Nephron progenitor cell (in vitro differentiated cells): ENCODE results near the gene ANK2.

Experiments used
- DNase-seq: peaks from one replicate; pipeline ENCODE4 v3.0.0; 2021
- H3K27ac Mint-ChIP-seq: 2 replicates; pipeline ENCODE4 v1.8.0; 2021; ENCODE audit warnings: mild to moderate bottlenecking, moderate library complexity, mixed read lengths
- H3K27me3 Mint-ChIP-seq: 2 replicates; pipeline ENCODE4 v1.8.0; 2021; ENCODE audit warnings: mild to moderate bottlenecking, low read depth, mixed read lengths; ENCODE audit not compliant: poor library complexity
- H3K36me3 Mint-ChIP-seq: 2 replicates; pipeline ENCODE4 v1.8.0; 2021; ENCODE audit warnings: low read depth, mixed read lengths
- H3K4me1 Mint-ChIP-seq: 2 replicates; pipeline ENCODE4 v1.8.0; 2021; ENCODE audit warnings: mixed read lengths
- H3K4me3 Mint-ChIP-seq: 2 replicates; pipeline ENCODE4 v1.8.0; 2021; ENCODE audit warnings: mild to moderate bottlenecking, moderate library complexity, mixed read lengths
- H3K9me3 Mint-ChIP-seq: 2 replicates; pipeline ENCODE4 v1.8.0; 2021; ENCODE audit warnings: mild to moderate bottlenecking, moderate library complexity, mixed read lengths
- CTCF ChIP-seq: fragments of 200-600 bp; sonication (generic); IDR thresholded peaks from 2 replicates; pipeline ENCODE4 v1.5.0; 2021; ENCODE audit warnings: antibody characterized with exemption

ANK2 gene

GRCh38 chr4:113094802-113095201 lies 45.3 kb downstream of the ANK2 start:
- TF ChIP-seq CTCF = peak; percentile 68
- Mint-ChIP-seq H3K9me3 (no peaks in the 10 kb centered on the region), H3K4me1 (no peaks in the 10 kb centered on the region), H3K27ac (no peak overlapping the region), H3K36me3 (no peaks in the 10 kb centered on the region), H3K4me3 (no peak overlapping the region), H3K27me3 (no peaks in the 10 kb centered on the region)
- no peak for DNase-seq

- H3K4me3 Mint-ChIP-seq = no peak overlapping the region
Measured at GRCh38 chr4:113101669-113102068, 52.2 kb downstream of the ANK2 start.

GRCh38 chr4:113103556-113103955 lies 54.1 kb downstream of the ANK2 start:
- Mint-ChIP-seq H3K9me3 (no peaks in the 10 kb centered on the region), H3K27me3 (peaks cover 5% of the 10 kb centered on the region), H3K27ac (no peak overlapping the region), H3K4me1 (peaks cover 30% of the 10 kb centered on the region), H3K36me3 (no peaks in the 10 kb centered on the region), H3K4me3 (no peak overlapping the region)
- no peak for DNase-seq
- no peak for TF ChIP-seq CTCF

More at GRCh38 chr4:113101669-113102068, 52.2 kb downstream of the ANK2 start:
- Mint-ChIP-seq H3K36me3 (no peaks in the 10 kb centered on the region), H3K9me3 (no peaks in the 10 kb centered on the region), H3K4me1 (peaks cover 18% of the 10 kb centered on the region), H3K27me3 (no peaks in the 10 kb centered on the region), H3K27ac (no peak overlapping the region)
- no peak for TF ChIP-seq CTCF
- no peak for DNase-seq

GRCh38 chr4:113106108-113106507 lies 56.7 kb downstream of the ANK2 start:
- H3K4me3 Mint-ChIP-seq = no peak overlapping the region
- H3K36me3 Mint-ChIP-seq = no peaks in the 10 kb centered on the region
- H3K4me1 Mint-ChIP-seq = peaks cover 52% of the 10 kb centered on the region
- peaks cover 5% of the 10 kb centered on the region for H3K27me3 Mint-ChIP-seq
- no peaks in the 10 kb centered on the region for H3K9me3 Mint-ChIP-seq
- no peak overlapping the region for H3K27ac Mint-ChIP-seq
- TF ChIP-seq CTCF = peak; percentile 31
- DNase-seq = no peak

GRCh38 chr4:113109106-113109718 lies 59.8 kb downstream of the ANK2 start:
- Mint-ChIP-seq H3K9me3 (no peaks in the 10 kb centered on the region), H3K27ac (peak overlapping the region; percentile 86), H3K36me3 (no peaks in the 10 kb centered on the region), H3K4me3 (peak overlapping the region; percentile 47), H3K4me1 (peaks cover 83% of the 10 kb centered on the region), H3K27me3 (peaks cover 5% of the 10 kb centered on the region)
- DNase-seq = no peak
- no peak for TF ChIP-seq CTCF

GRCh38 chr4:113112338-113112978 lies 63.0 kb downstream of the ANK2 start:
- no peaks in the 10 kb centered on the region for H3K36me3 Mint-ChIP-seq
- peak overlapping the region; percentile 70 for H3K27ac Mint-ChIP-seq
- H3K9me3 Mint-ChIP-seq = no peaks in the 10 kb centered on the region
- peaks cover 90% of the 10 kb centered on the region for H3K4me1 Mint-ChIP-seq
- H3K27me3 Mint-ChIP-seq = no peaks in the 10 kb centered on the region
- TF ChIP-seq CTCF = no peak
- peak overlapping the region; percentile 39 for H3K4me3 Mint-ChIP-seq
- DNase-seq = peak; percentile 6
